MCF 10A (cell line): Measurements from ENCODE around the gene CCDC167. TPM values are rescaled to one million over a fixed set of nuclear protein-coding genes. Genes with fewer than 3 reads are reported as not detected.

Experiments
- BruUV-seq: library from RNA; stranded (reverse); fragments of 400-500 nt; replicated peaks from 2 replicates; lab custom pipeline; 2021; lab: Mats Ljungman, UMichigan
- CTCF ChIA-PET: fragments of 300-600 bp; sonication (Branson Sonifier 250); formaldehyde crosslinking; extraction: SDS; loops from one replicate; lab custom pipeline; 2021; ENCODE audit warnings: antibody characterized with exemption, inconsistent platforms; lab: Yijun Ruan, JAX
- POLR2A ChIA-PET: fragments of 300-600, 350-650 bp; sonication (Branson Sonifier 250); formaldehyde crosslinking; extraction: SDS; loops from one replicate; lab custom pipeline; 2020; ENCODE audit warnings: antibody characterized with exemption, inconsistent platforms; lab: Yijun Ruan, JAX
- DNase-seq: peaks from one replicate; pipeline ENCODE4 v3.0.0-alpha.2; 2018; ENCODE audit not compliant: unreplicated experiment
- H3K27ac Mint-ChIP-seq: one replicate; pipeline ENCODE4 v1.8.0; 2022; ENCODE audit warnings: mild to moderate bottlenecking, low read depth, mixed read lengths; ENCODE audit not compliant: unreplicated experiment
- H3K27me3 Mint-ChIP-seq: one replicate; pipeline ENCODE4 v1.8.0; 2022; ENCODE audit warnings: mixed read lengths; ENCODE audit not compliant: insufficient read depth, unreplicated experiment
- H3K36me3 Mint-ChIP-seq: one replicate; pipeline ENCODE4 v1.8.0; 2022; ENCODE audit warnings: mild to moderate bottlenecking, moderate library complexity, mixed read lengths; ENCODE audit not compliant: insufficient read depth, unreplicated experiment
- H3K4me1 Mint-ChIP-seq: one replicate; pipeline ENCODE4 v1.8.0; 2022; ENCODE audit warnings: mixed read lengths; ENCODE audit not compliant: insufficient read depth, unreplicated experiment
- H3K4me3 Mint-ChIP-seq: one replicate; pipeline ENCODE4 v1.8.0; 2022; ENCODE audit warnings: mild to moderate bottlenecking, moderate library complexity, mixed read lengths; ENCODE audit not compliant: unreplicated experiment
- H3K9me3 Mint-ChIP-seq: one replicate; pipeline ENCODE4 v1.8.0; 2022; ENCODE audit warnings: mixed read lengths; ENCODE audit not compliant: unreplicated experiment
- intact Hi-C: fragments of 100-400 bp; cut with micrococcal nuclease; formaldehyde crosslinking; loops from 2 replicates; pipeline ENCODE4 v1.14.1; 2022
- total RNA-seq: library from RNA; stranded (reverse); gene quantifications from 2 replicates; pipeline ENCODE4 v1.2.3, GENCODE V29; 2022
- TF ChIP-seq, protein P1 (sequence below): fragments of 200-600 bp; IDR thresholded peaks from one replicate; pipeline ENCODE4 v1.8.0; 2022; ENCODE audit warnings: antibody characterized with exemption, mild to moderate bottlenecking; ENCODE audit not compliant: unreplicated experiment

The CCDC167 gene
- total RNA-seq, 1 experiment from 2014 or later, result 24.4 TPM

GRCh38 chr6:37486121-37486839 is 13.4 kb downstream of the CCDC167 start:
- BruUV-seq, result no TSS peak
- H3K27me3 Mint-ChIP-seq, result no peaks in the 10 kb centered on the region
- ChIA-PET POLR2A (no interaction called here), CTCF (interaction anchor here (1.1 to 1.4 kb wide), 2 partner anchors 13 to 199 kb away, joined by 3 to 4 read pairs; no protein-coding TSS in a partner anchor)
- TF ChIP-seq, protein P1, sequence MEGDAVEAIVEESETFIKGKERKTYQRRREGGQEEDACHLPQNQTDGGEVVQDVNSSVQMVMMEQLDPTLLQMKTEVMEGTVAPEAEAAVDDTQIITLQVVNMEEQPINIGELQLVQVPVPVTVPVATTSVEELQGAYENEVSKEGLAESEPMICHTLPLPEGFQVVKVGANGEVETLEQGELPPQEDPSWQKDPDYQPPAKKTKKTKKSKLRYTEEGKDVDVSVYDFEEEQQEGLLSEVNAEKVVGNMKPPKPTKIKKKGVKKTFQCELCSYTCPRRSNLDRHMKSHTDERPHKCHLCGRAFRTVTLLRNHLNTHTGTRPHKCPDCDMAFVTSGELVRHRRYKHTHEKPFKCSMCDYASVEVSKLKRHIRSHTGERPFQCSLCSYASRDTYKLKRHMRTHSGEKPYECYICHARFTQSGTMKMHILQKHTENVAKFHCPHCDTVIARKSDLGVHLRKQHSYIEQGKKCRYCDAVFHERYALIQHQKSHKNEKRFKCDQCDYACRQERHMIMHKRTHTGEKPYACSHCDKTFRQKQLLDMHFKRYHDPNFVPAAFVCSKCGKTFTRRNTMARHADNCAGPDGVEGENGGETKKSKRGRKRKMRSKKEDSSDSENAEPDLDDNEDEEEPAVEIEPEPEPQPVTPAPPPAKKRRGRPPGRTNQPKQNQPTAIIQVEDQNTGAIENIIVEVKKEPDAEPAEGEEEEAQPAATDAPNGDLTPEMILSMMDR, result no peak
- peaks cover 13% of the 10 kb centered on the region for H3K36me3 Mint-ChIP-seq
- no peak overlapping the region for H3K4me3 Mint-ChIP-seq
- H3K4me1 Mint-ChIP-seq, result peaks cover 10% of the 10 kb centered on the region
- DNase-seq, result no peak
- intact Hi-C loops, result no loop called here
- no peak overlapping the region for H3K27ac Mint-ChIP-seq
- H3K9me3 Mint-ChIP-seq, result no peaks in the 10 kb centered on the region

GRCh38 chr6:37485291-37485702 is 14.4 kb downstream of the CCDC167 start:
- BruUV-seq, result no TSS peak
- no peaks in the 10 kb centered on the region for H3K9me3 Mint-ChIP-seq
- peaks cover 13% of the 10 kb centered on the region for H3K36me3 Mint-ChIP-seq
- intact Hi-C loops, result no loop called here
- peaks cover 10% of the 10 kb centered on the region for H3K4me1 Mint-ChIP-seq
- H3K4me3 Mint-ChIP-seq, result no peak overlapping the region
- CTCF ChIA-PET, result interaction anchor here (0.5 to 1.4 kb wide), 17 partner anchors 9 to 1654 kb away, joined by 3 to 6 read pairs (median 3); no protein-coding TSS in a partner anchor
- TF ChIP-seq, protein P1, result no peak
- no peaks in the 10 kb centered on the region for H3K27me3 Mint-ChIP-seq
- POLR2A ChIA-PET, result interaction anchor here (0.6 kb wide), 1 partner anchor 45 kb away, joined by 3 read pairs; no protein-coding TSS in a partner anchor
- no peak for DNase-seq
- H3K27ac Mint-ChIP-seq, result no peak overlapping the region

DNA sequence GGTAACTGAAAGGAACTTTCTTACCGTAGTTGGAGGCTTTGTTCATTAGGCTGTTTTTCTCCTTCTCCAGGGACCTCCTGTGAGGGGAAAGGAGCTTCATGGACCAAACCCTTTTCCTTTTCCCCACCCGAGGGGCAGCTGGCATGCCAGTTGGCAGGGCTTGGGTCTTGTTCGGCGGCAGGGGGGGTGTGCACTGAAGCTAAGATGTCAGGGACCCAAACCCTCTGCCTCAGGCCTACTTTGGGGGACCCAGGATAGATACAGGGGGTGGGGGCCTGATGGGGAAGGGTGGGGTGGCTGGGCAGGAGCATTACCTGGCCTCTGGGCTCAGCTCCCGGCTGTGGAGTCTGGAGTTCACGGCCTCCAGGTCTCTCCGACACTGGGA is 14.9 kb downstream of the CCDC167 start:
- H3K9me3 Mint-ChIP-seq, result no peaks in the 10 kb centered on the region
- peaks cover 13% of the 10 kb centered on the region for H3K36me3 Mint-ChIP-seq
- H3K4me3 Mint-ChIP-seq, result no peak overlapping the region
- intact Hi-C loops, result loop anchor here (1.0 kb wide), 2 partner anchors 82 to 208 kb away; no protein-coding TSS in a partner anchor
- TF ChIP-seq, protein P1, result no peak
- H3K4me1 Mint-ChIP-seq, result peaks cover 10% of the 10 kb centered on the region
- no peak for DNase-seq
- H3K27me3 Mint-ChIP-seq, result no peaks in the 10 kb centered on the region
- CTCF ChIA-PET, result interaction anchor here (0.5 to 1.2 kb wide), 19 partner anchors 8 to 1654 kb away, joined by 3 to 6 read pairs (median 3); no protein-coding TSS in a partner anchor
- no TSS peak for BruUV-seq
- no peak overlapping the region for H3K27ac Mint-ChIP-seq
- POLR2A ChIA-PET, result interaction anchor here (0.6 kb wide), 1 partner anchor 45 kb away, joined by 3 read pairs; no protein-coding TSS in a partner anchor
